C1 segment of cervical spinal cord (tissue), 14 donors: Measurements from ENCODE around the gene CALHM2.
"Not testable (repeated sequence)": the region's sequence is repeated elsewhere in the genome, so short reads cannot be mapped to it uniquely, and the experiment has no call there.

Source experiments
- DNase-seq, 14 donors: peaks; one replicate each; lab custom pipeline; 2025; lab: John Stamatoyannopoulos, UW

The CALHM2 gene

DNA sequence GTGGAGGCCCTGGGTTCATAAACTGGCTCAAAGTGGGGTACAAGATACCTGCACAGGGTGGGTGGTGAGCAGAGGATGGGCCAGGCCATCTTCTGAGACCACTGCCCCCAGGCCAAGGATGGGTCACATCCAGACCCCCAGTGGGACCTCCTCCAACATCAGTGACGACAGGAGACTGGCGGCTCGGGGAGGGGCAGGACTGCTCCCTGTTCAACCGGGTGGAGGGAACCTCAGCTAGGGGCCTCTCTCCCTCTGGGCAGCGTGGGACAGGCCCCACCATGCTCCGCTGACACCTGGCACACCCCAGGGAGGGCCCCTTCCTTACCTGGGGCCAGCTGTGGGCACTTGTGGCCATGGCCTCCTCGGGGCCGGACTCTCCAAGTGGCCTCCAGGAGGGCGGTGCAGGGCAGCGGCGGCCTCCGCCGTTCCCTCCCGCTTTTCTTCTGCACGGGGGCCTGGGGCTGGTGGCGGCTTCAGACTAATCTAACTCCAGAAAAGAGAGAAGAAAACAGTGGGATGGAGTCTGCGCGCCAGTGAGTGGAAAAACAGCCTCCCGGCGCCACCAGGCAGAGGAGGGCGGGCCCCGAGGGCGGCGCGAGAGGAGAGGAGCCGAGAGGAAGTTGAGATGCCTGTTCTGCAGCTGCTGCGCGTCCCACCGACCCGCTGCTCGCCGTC, at the start of gene CALHM2:
CALHM2 (minus strand) TSS at position 540 of the 675 bp plus-strand sequence. CDS start 2,429 bp downstream, outside the sequence.
- peak in 9 of 14 donors; percentile 4 to 55 (median 32) for DNase-seq

GRCh38 chr10:103501186-103501585, 49.0 kb upstream of the CALHM2 start:
- DNase-seq: no peak

GRCh38 chr10:103500481-103500880, 48.3 kb upstream of the CALHM2 start:
- DNase-seq: no peak

DNA sequence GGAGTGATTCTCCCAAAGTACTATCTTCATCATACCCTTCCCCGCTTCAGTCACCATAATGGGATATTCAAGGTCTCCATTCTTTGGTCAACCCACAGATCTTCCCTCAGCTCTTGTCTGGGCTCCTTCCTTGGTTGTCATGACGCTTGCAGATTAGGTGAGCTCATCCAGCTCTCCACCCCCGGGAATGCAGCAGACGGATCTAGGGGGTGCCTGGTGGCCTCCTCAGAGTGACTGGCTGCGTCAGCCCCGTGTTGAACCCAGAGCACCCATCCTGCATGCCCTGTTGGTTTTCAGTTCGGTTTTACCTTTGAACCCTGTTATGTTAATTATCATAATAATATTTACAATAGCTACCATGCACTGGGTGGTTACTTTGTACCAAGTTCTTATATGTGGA, 47.7 kb upstream of the CALHM2 start:
- no peak for DNase-seq

DNA sequence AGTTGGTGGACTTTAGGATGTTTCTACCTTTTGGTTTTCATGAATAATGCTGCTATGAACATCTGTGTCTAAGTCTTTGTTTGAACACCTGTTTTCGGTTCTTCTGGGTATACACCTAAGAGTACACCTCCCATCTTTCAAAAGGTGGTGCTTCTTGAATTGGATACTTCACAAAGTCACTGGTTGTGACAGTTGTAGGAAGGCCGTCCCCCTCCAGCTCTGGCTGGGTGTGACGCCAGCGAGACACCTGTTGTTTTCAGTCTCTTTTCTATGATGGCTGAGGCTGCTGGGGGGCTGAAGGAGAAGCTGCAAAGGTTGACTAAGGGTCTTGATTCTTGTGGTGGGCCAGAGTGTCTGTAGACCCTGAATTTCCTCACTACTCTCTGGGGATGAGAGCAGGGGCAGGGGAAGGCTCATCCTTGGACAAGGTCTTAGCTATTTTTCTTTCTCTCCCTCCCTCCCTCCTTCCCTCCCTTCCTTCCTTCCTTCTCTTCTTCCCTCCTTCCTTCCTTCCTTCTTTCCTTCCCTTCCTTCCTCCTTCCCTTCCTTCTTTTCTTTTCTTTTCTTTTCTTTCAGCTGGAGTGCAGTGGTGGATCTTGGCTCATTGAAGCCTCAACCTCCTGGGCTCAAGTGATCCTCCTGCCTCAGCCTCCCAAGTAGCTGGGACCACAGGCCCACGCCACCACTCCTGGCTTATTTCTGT, 46.9 kb upstream of the CALHM2 start:
- no peak for DNase-seq

- DNase-seq: peak in 1 of 14 donors; percentile 11
These were observed 45.2 kb upstream of the CALHM2 start for GRCh38 chr10:103497161-103497915.

GRCh38 chr10:103495321-103495720, 43.2 kb upstream of the CALHM2 start:
- DNase-seq: no peak

DNA sequence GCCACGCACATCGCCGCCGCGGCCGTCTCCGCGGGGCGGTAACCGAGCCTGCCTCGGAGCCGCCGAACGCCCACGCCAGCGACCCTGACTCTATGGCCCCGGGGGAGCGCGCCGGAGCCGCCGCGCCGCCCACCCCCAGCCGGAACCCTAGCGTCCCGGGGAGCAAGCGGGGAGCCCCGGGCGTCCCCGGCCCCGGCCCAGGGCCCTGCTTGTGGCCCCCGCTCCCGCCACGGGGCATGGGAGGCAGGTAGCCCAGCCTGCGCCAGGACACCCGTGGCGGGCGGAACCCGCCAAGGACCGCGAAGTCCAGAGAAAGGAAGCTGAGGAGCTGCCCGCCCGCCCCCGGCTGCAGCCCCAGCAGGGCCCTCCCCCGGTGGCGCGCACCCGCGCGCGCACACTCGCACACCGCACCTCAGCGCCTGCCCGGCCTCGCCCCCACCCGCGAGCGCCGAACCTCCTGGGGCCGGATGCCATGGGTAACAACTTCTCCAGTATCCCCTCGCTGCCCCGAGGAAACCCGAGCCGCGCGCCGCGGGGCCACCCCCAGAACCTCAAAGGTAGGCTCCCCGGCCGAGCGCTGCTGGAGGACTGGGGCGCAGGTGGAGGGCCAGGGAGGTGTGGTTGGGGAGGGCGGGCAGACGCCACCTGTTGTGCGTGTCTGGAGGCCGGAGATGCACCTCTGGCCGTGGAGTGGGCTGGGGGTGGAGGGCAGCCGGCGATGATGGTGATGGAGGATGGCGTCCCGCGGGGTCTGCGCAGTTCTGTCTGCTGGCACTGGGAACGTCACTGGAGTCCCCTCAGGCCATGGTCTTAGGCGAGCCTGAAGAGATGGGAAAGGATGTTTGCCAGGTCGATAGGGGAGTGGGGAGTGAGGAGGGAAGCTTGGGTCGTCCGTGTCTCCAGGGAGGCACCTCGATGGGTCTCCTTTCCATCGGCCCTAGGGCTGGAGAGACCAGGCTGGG, 42.0 kb upstream of the CALHM2 start:
- peak in 1 of 14 donors; percentile 66 for DNase-seq

DNA sequence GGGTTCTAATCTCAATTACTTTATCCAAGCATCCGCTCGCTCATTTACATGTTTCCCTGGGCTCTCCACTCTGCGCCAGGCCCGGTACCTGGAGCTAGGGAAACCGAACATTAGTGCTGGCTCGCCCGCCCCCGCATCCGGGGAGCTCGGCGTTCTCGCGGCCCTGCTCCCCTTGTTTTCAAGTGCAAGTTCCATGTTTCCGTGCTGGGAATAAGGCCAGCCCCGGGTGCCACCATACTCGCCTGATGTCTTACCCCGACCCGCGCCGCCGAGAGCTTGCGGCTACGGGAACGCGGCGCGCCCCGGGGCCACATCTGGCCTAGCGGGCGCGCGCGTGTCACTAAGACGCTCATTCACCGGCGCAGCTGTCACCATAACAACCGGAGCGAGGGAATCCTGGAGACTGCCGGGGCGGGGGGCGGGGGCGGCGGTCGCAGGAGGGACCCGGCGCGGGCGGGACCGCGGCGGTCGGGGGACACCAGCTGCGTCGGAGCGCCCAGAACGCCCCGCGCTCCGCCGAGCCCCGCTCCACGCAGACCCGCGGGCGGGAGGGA, 41.3 kb upstream of the CALHM2 start, which contains the start of gene NEURL1:
NEURL1 (plus strand) TSS at position 344 of the 554 bp plus-strand sequence. CDS start 683 bp downstream, outside the sequence.
- peak in 1 of 14 donors; percentile 60 for DNase-seq

DNA sequence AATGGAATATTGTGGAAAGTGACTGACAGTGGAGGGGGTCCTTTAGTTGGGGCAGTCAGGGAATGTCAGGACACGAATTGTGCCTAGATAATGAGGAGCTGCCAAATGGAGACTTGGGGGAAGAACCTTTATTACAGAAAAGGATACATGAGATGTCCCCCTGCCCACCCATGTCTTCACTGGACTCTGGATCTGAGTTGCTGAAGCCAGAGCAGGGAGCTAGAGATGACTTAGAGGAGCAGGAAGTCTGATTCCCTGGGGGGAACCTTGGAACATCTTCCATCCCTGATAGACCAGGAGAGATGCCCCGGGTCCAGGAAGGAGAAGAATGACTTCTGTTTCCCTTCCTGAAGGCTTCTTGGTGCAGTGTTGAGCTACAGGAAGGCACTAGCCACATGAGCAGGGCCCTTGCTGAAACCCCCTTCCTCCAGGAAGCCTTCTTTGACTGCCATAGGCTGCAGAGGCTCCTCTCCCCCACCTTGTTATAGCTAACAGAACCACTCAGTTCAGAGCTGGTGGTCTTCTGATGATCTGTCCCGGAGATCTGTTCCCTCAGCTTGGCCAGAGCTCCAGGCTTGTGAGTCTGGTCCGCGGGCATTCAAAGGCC, 40.6 kb upstream of the CALHM2 start:
- no peak for DNase-seq

GRCh38 chr10:103491729-103492364, 39.7 kb upstream of the CALHM2 start:
- DNase-seq: no peak

- DNase-seq: no peak
These were observed 38.8 kb upstream of the CALHM2 start for GRCh38 chr10:103490986-103491314.

- no peak for DNase-seq
These were observed 35.2 kb upstream of the CALHM2 start for GRCh38 chr10:103487410-103487708.

DNA sequence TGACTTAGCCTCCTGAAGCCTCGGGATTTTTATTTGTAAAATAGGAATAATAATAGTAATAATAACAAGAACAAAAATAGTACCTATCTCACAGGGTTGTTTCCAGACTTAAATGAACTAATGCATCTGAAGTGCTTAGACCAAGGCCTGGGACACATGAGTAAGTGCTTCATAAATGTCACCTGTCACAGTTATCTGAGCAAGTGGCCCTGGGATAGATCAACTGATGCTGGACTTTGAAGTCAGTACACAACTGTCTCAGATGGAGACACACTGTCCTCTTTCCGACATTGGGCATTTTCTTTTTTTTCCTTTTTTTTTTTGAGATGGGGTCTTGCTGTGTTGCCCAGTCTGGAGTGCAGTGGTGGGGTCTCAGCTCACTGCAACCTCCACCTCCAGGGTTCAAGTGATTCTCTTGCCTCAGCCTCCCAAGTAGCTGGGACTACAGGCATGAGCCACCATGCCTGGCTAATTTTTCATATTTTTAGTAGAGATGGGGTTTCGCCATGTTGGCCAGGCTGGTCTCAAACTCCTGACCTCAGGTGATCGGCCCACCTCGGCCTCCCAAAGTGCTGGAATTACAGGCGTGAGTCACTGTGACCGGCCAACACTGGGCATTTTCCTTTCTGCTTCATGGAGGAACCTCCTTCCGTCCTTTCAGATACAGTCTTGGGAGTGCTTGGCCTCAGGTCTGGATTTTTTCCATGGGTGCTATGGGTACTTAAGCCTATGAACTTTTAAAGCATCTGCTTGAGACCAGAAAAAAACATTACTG, 34.7 kb upstream of the CALHM2 start:
- not testable (repeated sequence) for DNase-seq

DNA sequence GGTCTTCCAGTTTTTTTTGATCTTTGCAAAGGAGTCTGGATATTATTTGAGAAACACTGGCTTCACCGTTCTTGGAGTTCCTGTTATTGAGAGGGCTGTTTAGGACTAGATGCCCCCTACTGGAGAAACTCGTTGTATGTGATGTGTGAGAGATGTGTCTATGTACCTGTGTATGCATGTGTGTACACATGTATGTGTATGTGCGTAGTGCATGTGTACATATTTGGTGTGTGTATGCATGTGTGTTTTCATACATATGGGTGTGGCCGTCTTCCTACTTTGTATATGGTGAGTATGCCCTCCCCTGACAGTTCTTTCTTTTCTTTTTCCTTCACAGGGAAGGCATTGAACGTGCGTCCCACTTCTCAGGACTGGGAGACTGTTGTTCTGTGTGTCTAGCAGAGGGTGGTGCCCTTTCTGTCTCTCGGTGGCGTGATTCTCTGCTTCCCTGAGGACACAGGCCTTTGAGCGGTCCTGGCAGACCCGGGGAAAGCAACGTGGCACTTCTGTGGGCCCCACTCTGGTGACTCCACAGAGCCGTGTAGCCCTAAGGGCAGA, 29.9 kb upstream of the CALHM2 start:
- no peak for DNase-seq

DNA sequence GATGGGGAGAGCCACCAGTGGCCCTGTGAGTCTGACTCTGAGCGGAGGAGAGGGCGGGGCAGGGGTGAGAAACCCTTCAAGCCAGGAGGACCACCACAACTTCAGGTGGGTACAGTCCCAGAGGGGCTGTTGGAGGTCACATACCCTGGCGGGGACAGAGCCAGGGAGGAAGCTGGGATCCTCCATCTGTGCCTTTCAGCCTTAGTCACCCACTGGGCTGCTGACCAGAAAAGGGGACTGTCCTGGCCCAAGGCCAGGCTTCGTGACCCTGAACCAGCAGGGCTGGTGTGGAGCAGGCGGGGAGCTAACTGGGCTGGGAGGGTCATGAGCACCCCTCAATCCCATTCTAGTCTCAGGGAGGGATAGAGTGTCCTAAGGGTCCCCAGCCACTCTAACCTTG, 28.4 kb upstream of the CALHM2 start:
- DNase-seq: peak in 1 of 14 donors; percentile 33

GRCh38 chr10:103479135-103479534, 27.0 kb upstream of the CALHM2 start, which contains the start of gene CALHM3:
CALHM3 (minus strand) TSS chr10:103479240; CDS start chr10:103479032, 208 bp downstream.
- DNase-seq: no peak

GRCh38 chr10:103478671-103479070, 26.5 kb upstream of the CALHM2 start:
- no peak for DNase-seq
